Measurements from ENCODE around the gene GLI3.

GLI3 gene

GRCh38 chr7:41928781-41929180, 308.2 kb downstream of the GLI3 start:
- DNase-seq (ENCODE audit: low spot score) = no peak

- DNase-seq (ENCODE audit: low spot score) = no peak
These were observed 308.8 kb downstream of the GLI3 start for GRCh38 chr7:41928166-41928565.

DNA sequence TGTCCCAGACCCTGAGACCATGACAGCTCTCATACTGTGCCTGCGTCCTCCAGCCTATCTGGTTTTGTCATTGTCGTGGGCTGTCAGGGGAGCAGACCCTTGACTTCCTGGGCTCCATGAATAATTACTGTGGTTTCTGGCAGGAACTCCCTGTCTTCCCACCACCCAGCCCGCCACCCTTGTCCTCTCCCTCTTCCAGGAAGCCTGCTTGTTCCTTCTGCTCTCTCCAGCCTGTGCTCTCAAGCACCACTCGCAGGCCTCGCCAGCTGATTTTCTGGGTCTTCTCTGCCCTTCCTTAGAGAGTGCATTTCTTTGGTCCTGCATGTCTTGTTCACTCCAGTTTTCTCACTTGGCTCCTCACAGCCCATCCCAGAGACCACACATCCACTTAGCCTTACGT, 309.6 kb downstream of the GLI3 start:
- DNase-seq (ENCODE audit: low spot score) = no peak

DNA sequence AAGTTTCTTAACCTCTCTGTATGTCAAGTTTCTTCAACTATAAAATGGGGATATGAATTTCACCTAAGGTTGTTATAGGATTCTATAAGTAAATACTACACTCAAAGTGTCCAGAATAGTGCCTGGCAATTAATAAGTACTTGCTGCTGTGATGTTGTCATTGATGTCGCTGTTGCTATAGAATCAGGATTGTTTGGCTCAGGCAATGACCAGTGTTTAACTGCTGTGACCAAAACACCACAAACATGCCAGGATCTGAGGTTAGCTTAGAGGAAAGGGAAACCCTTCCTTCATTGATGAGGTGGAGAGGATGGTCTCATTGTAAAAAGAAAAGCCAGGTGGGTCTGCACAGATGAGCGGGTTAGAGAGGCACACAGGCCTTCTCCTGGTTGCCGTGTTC, 311.1 kb downstream of the GLI3 start:
- no peak for DNase-seq (ENCODE audit: low spot score)

GRCh38 chr7:41924796-41925195, 312.2 kb downstream of the GLI3 start:
- DNase-seq (ENCODE audit: low spot score) = no peak

DNA sequence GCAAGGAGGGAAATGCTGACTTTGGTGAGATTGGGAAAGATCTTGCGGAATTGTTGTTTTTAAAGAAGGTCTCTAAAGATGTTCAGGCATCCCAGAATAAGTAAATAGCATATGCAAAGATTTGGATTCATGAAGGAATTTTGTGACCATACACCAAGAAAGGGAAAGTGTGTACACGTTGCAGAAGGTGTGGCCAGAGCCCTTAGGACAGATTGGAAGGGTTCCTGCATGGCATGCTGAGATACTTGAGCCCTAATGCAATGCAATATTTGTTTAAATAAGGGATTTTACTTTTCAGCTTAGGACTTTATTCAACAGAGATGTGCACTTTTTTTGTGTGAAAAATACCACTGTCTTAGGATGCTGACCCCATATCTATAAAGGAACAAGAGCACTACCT, 314.6 kb downstream of the GLI3 start:
- DNase-seq (ENCODE audit: low spot score) = no peak

DNA sequence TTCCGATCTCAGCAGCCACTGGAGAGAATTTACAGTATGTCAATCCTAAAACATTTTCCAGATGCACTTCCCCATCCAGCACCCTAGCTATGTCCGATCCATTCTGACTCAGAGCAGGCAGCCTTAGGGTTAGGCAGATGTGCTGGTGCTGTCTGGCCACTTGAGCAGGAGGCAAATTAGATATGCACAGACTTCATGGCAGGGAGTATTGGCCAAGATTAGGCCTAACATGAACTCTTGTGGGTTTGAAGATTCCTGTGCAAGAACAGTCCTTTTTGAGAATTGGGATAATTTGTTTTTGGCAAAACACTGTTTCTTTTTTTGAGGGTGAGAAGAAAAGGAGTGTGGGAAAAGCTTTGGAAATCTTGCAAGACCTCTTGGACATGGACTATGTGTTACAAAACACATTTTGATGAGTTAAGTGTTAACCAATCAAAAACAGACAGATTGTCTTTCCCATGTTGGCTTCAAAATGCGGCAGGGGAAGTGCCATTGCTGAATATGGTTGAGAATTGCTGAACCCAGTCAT, 315.5 kb downstream of the GLI3 start:
- no peak for DNase-seq (ENCODE audit: low spot score)

DNA sequence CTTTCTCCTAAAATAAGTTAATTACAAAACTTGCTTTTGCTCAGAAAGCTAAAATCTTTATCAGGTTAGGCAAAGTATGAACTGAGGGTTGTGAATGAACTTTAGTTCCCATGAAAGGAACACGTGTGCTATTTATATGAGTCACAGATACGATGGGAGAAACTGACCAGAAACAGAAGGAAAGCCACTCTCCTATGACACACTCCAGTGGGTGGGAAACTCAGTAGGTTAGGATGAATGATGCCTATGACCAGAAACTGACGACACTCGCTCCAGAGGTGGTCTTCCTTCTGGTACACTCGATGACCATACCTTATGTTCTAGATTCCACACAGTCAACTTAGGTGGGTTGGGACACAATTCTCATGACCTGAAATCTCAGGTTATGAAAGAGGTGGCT, 318.4 kb downstream of the GLI3 start:
- no peak for DNase-seq (ENCODE audit: low spot score)

DNA sequence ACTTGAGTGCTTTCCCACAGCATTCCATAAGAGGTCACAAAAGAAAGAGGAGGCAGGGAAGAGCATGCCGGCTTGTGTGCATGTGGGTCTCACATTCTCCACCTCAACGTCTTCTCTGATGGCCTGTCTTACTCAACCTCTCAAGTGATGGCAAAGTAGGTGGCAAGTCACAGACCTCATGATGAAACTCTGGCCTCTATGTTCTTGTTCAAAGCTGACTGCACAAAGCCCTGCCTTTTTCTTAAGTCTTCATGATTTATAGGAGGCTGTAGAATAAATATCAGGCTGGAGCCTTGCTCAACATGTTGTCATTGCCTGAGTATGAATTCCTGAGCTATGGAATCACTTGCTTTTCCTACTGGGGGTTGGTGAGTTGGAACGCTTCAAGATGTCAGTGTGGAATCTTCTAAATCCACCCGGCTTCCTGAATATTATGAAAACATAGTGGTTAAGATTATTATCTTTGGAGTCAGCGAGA, 320.5 kb downstream of the GLI3 start:
- no peak for DNase-seq (ENCODE audit: low spot score)

GRCh38 chr7:41915871-41916270, 321.1 kb downstream of the GLI3 start:
- no peak for DNase-seq (ENCODE audit: low spot score)

DNA sequence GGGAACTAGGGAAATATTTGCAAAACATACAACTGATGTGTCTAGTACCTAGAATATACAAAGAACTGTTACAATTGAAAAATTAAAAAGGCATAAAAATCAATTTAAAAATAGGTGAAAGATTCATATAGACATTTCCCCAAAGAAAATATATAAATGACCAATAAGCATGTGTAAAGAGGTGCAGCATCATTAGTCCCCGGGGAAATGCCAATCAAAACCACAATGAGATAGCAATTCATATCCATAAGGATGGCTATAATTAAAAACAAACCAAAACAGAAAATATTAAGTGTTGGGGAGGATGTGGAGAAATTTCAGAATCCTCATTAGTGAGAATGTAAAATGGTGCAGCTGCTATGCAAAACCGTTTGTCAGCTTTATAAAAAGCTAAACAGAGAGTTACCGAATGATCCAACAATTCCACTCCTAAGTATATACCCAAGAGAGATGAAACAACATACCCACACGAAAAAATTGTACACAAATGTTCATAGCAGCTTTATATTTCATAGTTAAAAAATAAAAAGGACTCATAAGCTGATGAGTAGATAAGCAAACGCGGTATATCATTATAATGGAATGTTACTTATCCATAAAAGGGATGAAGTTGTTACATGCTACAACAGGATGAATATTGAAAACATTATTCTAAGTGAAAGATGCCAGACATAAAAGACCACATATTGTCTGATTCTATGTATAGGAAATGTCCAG, 324.0 kb downstream of the GLI3 start:
- DNase-seq (ENCODE audit: low spot score) = no peak

GRCh38 chr7:41912426-41912825, 324.6 kb downstream of the GLI3 start:
- DNase-seq (ENCODE audit: low spot score) = no peak

DNA sequence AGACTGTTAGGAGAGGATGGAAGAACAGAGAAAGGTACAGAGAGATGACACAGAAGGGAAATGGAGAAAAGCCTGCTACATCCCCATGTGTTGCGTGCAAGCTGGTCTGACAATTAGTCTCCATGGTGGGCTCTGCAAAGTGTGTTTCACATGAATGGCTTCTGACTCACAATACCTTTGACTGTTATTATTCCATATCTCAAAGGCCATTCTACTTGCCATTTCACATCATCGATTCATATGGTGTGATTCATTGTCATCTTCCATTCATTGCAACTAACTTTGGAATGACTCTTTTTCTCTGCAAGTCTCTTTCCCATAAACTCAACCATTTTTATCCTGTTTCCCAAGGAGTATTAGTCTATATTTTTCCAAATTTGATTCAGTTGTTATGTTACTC, 325.2 kb downstream of the GLI3 start:
- no peak for DNase-seq (ENCODE audit: low spot score)
